Activated CD8-positive, alpha-beta T cell treated with anti-CD3 and anti-CD28 coated beads for 36 hours (primary cell): ENCODE data around the gene KNSTRN. TPM values are rescaled to one million over a fixed set of nuclear protein-coding genes. Genes with fewer than 3 reads are reported as not detected.

Source experiments
- ATAC-seq: fragments of 200-7000 bp; cut with Tn5 transposase; one replicate; pipeline ENCODE4 v1.10.0; 2021; ENCODE audit warnings: mild to moderate bottlenecking, moderate library complexity
- CTCF ChIA-PET: fragments of 350-600 bp; sonication (Branson Sonifier 250); formaldehyde crosslinking; loops from one replicate; lab custom pipeline; 2021; ENCODE audit warnings: antibody characterized with exemption; lab: Charles Lee
- POLR2A ChIA-PET: fragments of 350-600 bp; sonication (Branson Sonifier 250); formaldehyde crosslinking; loops from one replicate; lab custom pipeline; 2021; ENCODE audit warnings: antibody characterized with exemption; lab: Charles Lee
- DNase-seq: peaks from one replicate; pipeline ENCODE4 v3.0.0-alpha.2; 2020
- H3K27ac Mint-ChIP-seq: one replicate; pipeline ENCODE4 v1.8.0; 2021; ENCODE audit warnings: mild to moderate bottlenecking, mixed read lengths
- H3K27me3 Mint-ChIP-seq: one replicate; pipeline ENCODE4 v1.8.0; 2021; ENCODE audit warnings: mixed read lengths
- H3K36me3 Mint-ChIP-seq: one replicate; pipeline ENCODE4 v1.8.0; 2021; ENCODE audit warnings: low read depth, mixed read lengths
- H3K4me1 Mint-ChIP-seq: one replicate; pipeline ENCODE4 v1.8.0; 2021; ENCODE audit warnings: low read depth, mixed read lengths
- H3K4me3 Mint-ChIP-seq: one replicate; pipeline ENCODE4 v1.8.0; 2021; ENCODE audit warnings: mild to moderate bottlenecking, moderate library complexity, mixed read lengths
- H3K9me3 Mint-ChIP-seq: one replicate; pipeline ENCODE4 v1.8.0; 2021; ENCODE audit warnings: mixed read lengths
- intact Hi-C: fragments of 100-400 bp; cut with micrococcal nuclease; formaldehyde crosslinking; loops from one replicate; pipeline ENCODE4 v1.10.0; 2022
- total RNA-seq, 2 experiments: library from RNA; stranded (reverse); gene quantifications; one replicate each; pipeline ENCODE4 v1.2.3, GENCODE V29; 2021
- TF ChIP-seq, protein P1 (sequence below): fragments of 200-600 bp; IDR thresholded peaks from one replicate; pipeline ENCODE4 v1.8.0; 2022; ENCODE audit warnings: antibody characterized with exemption, mild to moderate bottlenecking

The KNSTRN gene
- total RNA-seq, 2 experiments from 2014 or later = 54.2 to 55.0 TPM

DNA sequence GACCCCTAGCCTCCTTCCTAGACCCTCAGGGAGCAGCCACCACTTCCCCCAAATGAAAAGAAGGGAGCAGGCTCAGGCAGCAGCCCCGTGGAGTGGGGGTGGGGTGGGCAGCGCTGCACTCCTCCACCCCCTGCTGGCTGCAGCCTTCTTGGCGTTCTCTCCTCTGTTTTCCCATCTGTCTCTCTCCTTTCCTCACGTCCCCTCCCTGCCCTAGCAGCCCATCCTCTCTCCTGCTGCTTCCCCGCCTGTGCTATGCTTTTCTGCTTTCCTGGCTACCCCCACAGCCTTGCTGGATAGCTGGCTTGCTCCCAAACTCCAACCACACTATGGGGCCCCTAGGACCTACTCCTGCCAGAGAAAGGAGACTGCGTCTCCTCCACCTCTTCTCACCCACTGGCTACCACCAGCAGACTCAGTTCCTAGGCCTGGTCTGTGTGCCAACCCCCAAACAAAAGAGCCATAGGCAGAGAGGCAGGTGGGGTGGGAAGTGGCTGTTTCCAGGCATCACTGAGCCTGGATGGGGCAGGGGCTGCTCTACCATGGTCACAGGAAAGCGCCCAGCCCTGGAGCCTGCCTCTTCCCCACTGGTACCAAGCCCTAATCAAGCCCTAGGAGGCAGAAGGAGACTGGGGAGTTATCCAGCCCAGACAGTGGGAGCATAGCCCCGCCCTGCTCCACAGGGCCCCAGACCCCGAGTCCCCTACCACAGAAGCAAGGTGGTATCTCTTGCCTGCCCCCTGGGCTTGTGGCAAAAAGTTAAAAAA, 27.9 kb upstream of the KNSTRN start:
- Mint-ChIP-seq H3K36me3 (no peaks in the 10 kb centered on the region), H3K27me3 (no peaks in the 10 kb centered on the region), H3K4me1 (peaks cover 7% of the 10 kb centered on the region), H3K9me3 (no peaks in the 10 kb centered on the region), H3K27ac (no peak overlapping the region), H3K4me3 (no peak overlapping the region)
- ATAC-seq (no peak), DNase-seq (peak; percentile 15)
- intact Hi-C loops = no loop called here
- TF ChIP-seq, protein P1, sequence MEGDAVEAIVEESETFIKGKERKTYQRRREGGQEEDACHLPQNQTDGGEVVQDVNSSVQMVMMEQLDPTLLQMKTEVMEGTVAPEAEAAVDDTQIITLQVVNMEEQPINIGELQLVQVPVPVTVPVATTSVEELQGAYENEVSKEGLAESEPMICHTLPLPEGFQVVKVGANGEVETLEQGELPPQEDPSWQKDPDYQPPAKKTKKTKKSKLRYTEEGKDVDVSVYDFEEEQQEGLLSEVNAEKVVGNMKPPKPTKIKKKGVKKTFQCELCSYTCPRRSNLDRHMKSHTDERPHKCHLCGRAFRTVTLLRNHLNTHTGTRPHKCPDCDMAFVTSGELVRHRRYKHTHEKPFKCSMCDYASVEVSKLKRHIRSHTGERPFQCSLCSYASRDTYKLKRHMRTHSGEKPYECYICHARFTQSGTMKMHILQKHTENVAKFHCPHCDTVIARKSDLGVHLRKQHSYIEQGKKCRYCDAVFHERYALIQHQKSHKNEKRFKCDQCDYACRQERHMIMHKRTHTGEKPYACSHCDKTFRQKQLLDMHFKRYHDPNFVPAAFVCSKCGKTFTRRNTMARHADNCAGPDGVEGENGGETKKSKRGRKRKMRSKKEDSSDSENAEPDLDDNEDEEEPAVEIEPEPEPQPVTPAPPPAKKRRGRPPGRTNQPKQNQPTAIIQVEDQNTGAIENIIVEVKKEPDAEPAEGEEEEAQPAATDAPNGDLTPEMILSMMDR = peak; percentile 14
- CTCF ChIA-PET = interaction anchor here (0.6 to 7.7 kb wide), 10 partner anchors 11 to 76 kb away, joined by 3 to 71 read pairs (median 5); no protein-coding TSS in a partner anchor
- POLR2A ChIA-PET = interaction anchor here (0.6 to 1.1 kb wide), 3 partner anchors 9 to 1329 kb away, joined by 3 to 5 read pairs (median 5); no protein-coding TSS in a partner anchor

DNA sequence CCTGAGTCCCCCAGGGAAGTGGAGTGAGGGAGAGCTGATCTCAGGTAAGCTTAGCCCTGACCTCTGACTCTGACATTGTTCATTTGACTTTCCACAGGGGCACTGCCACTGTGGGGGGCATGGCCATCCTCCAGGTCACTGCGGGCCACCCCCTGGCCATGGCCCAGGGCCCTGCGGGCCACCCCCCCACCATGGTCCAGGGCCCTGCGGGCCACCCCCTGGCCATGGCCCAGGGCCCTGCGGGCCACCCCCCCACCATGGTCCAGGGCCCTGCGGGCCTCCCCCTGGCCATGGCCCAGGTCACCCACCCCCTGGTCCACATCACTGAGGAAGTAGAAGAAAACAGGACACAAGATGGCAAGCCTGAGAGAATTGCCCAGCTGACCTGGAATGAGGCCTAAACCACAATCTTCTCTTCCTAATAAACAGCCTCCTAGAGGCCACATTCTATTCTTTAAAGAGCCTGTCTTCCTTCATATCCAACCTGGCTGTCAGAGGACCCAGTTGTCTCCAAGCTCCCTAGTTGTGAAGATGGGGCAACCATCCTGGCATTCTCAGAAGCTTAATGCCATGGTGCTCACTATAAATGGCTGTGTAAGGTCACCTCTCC, 26.4 kb upstream of the KNSTRN start:
- TF ChIP-seq, protein P1 = no peak
- intact Hi-C loops = no loop called here
- POLR2A ChIA-PET = interaction anchor here (0.7 to 1.4 kb wide), 4 partner anchors 11 to 84 kb away, joined by 3 to 5 read pairs (median 4); no protein-coding TSS in a partner anchor

DNA sequence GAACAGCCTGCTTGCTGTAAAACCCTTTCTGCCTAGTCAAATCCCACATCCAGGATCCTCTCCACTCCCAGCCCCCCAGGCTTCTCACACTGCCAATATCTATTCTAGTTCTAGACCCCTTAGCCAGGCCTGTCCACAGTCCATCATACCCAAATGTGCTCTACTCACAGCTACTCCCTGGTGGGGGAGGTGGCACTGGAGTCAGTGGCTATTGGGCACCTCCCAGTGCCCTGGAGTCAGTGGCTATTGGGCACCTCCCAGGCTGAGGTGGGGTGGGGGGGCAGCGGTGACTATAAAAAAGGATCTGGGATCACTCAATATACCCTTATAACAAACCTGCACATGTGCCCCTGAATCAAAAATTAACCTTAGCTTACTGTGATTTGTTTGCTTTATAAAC, 25.3 kb upstream of the KNSTRN start:
- ChIA-PET CTCF (interaction anchor here (0.9 to 7.7 kb wide), 7 partner anchors 11 to 82 kb away, joined by 3 to 71 read pairs (median 11); no protein-coding TSS in a partner anchor), POLR2A (interaction anchor here (0.8 to 1.5 kb wide), 6 partner anchors 10 to 83 kb away, joined by 3 to 4 read pairs (median 4); partner anchors contain the start of gene IVD)
- no peaks in the 10 kb centered on the region for H3K9me3 Mint-ChIP-seq
- peaks cover 7% of the 10 kb centered on the region for H3K4me1 Mint-ChIP-seq
- H3K27ac Mint-ChIP-seq = no peak overlapping the region
- peak overlapping the region; percentile 71 for H3K4me3 Mint-ChIP-seq
- intact Hi-C loops = no loop called here
- H3K36me3 Mint-ChIP-seq = no peaks in the 10 kb centered on the region
- no peak for ATAC-seq
- no peaks in the 10 kb centered on the region for H3K27me3 Mint-ChIP-seq
- TF ChIP-seq, protein P1 = no peak
- no peak for DNase-seq

More for the DNA sequence above, 26.4 kb upstream of the KNSTRN start:
- no peak for ATAC-seq
- Mint-ChIP-seq H3K4me3 (no peak overlapping the region), H3K36me3 (no peaks in the 10 kb centered on the region), H3K27me3 (no peaks in the 10 kb centered on the region), H3K4me1 (peaks cover 7% of the 10 kb centered on the region), H3K27ac (no peak overlapping the region), H3K9me3 (no peaks in the 10 kb centered on the region)
- CTCF ChIA-PET = interaction anchor here (0.9 to 7.7 kb wide), 8 partner anchors 12 to 81 kb away, joined by 3 to 71 read pairs (median 11); partner anchors contain the start of gene KNSTRN
- DNase-seq = no peak

DNA sequence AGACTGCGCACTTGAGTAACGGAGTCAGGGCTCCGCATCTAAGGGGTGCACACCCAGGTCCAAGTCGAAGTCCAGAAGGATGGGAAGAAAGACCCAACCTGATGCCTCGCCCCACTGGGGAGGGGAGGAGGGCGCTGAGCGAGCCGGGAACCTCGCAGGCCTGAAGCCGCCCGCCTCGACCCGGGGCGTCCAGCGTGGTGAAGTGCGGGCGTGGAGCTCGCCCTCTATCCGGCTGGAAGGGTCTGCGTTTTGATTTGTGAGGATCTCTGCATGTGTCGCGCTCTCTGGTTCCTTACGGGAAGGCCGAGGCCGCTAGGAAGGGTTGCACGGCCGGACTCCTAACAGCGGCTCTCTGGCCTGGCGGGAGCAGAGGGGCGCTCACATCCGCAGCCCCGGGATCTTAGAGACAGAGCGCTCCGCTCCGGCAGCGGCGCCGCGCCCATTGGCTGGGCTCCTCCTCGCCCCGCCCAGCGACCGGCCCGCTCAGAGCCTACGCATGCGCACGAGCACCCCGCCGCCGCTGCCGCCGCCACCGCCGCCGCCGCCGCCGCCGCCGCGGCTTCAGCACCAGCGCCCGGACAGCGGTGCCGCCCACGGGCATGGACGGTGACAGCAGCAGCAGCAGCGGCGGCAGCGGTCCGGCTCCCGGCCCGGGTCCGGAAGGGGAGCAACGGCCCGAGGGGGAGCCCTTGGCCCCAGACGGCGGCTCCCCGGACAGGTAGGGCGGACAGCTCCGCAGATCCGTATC, 24.6 kb upstream of the KNSTRN start, which contains the start of gene DISP2:
Gene DISP2 (plus strand): TSS at position 497 of the 748 bp plus-strand sequence. CDS start 103 bp downstream, at position 600.
- Mint-ChIP-seq H3K27me3 (no peaks in the 10 kb centered on the region), H3K4me1 (peaks cover 7% of the 10 kb centered on the region), H3K27ac (no peak within 1 kb of the TSS), H3K4me3 (peak within 1 kb of the TSS; percentile 71), H3K9me3 (no peaks in the 10 kb centered on the region), H3K36me3 (no peaks in the 10 kb centered on the region)
- TF ChIP-seq, protein P1 = no peak
- intact Hi-C loops = no loop called here
- ChIA-PET POLR2A (interaction anchor here (0.9 to 1.5 kb wide), 5 partner anchors 9 to 60 kb away, joined by 3 to 5 read pairs (median 4); partner anchors contain the start of gene IVD), CTCF (interaction anchor here (0.6 to 7.7 kb wide), 7 partner anchors 11 to 83 kb away, joined by 3 to 71 read pairs (median 11); no protein-coding TSS in a partner anchor)
- ATAC-seq (peak; percentile 94), DNase-seq (peak; percentile 87)
